Naive thymus-derived CD8-positive, alpha-beta T cell (primary cell): ENCODE data around the gene NR5A2. TPM values are rescaled to one million over a fixed set of nuclear protein-coding genes. Genes with fewer than 3 reads are reported as not detected.

ENCODE experiments used
- ATAC-seq, 2 donors: fragments of 150-1000 bp; cut with Tn5 transposase in 1 of 2; sonication (Bioruptor Pico), chemical (Tn5 transposase) in 1 of 2; 1 replicate in 1 of 2; 2 replicates in 1 of 2; pipeline ENCODE4 v1.10.0; 2021; ENCODE audit warnings: mild to moderate bottlenecking in 2 of 2, moderate library complexity in 2 of 2
- POLR2A ChIA-PET: fragments of 350-600 bp; sonication (Branson Sonifier 250); formaldehyde crosslinking; loops from one replicate; lab custom pipeline; 2021; ENCODE audit warnings: antibody characterized with exemption; lab: Charles Lee
- DNase-seq, 10 donors: peaks; one replicate each; pipeline versions ENCODE4 v3.0.0 to v3.0.0-alpha.2; 2020 to 2022
- H3K27ac Mint-ChIP-seq, 10 donors: one replicate each; pipeline ENCODE4 v1.8.0; 2020 to 2022; ENCODE audit warnings: mild to moderate bottlenecking in 10 of 10, mixed read lengths in 10 of 10, moderate library complexity in 4 of 10, inconsistent platforms in 1 of 10
- H3K27me3 Mint-ChIP-seq, 5 donors: one replicate each; pipeline ENCODE4 v1.8.0; 2021 to 2022; ENCODE audit warnings: mixed read lengths in 5 of 5
- H3K36me3 Mint-ChIP-seq, 3 donors: one replicate each; pipeline ENCODE4 v1.8.0; 2020 to 2022; ENCODE audit warnings: mixed read lengths in 3 of 3, mild to moderate bottlenecking in 2 of 3, inconsistent platforms in 1 of 3
- H3K4me1 Mint-ChIP-seq, 4 donors: one replicate each; pipeline ENCODE4 v1.8.0; 2021 to 2022; ENCODE audit warnings: mixed read lengths in 4 of 4
- H3K4me3 Mint-ChIP-seq, 10 donors: one replicate each; pipeline ENCODE4 v1.8.0; 2020 to 2022; ENCODE audit warnings: mild to moderate bottlenecking in 10 of 10, mixed read lengths in 10 of 10, moderate library complexity in 6 of 10, inconsistent platforms in 1 of 10
- H3K9me3 Mint-ChIP-seq, 9 donors: one replicate each; pipeline ENCODE4 v1.8.0; 2020 to 2022; ENCODE audit warnings: mixed read lengths in 9 of 9, mild to moderate bottlenecking in 3 of 9, inconsistent platforms in 1 of 9, moderate library complexity in 1 of 9
- polyA plus RNA-seq, 3 donors: library from polyadenylated mRNA; unstranded; fragments of 300-500 nt; fragmentation: Illumina TruSeq; gene quantifications; one replicate each; pipeline ENCODE4 v1.2.3, GENCODE V29; 2021
- total RNA-seq, 8 experiments: library from RNA in 2 of 8; stranded (reverse) in 2 of 8; gene quantifications; one replicate each; pipeline ENCODE4 v1.2.3 and lab custom pipeline; 2021 to 2026

The NR5A2 gene
- total and polyA plus RNA-seq, 5 experiments from 2014 or later = not detected

DNA sequence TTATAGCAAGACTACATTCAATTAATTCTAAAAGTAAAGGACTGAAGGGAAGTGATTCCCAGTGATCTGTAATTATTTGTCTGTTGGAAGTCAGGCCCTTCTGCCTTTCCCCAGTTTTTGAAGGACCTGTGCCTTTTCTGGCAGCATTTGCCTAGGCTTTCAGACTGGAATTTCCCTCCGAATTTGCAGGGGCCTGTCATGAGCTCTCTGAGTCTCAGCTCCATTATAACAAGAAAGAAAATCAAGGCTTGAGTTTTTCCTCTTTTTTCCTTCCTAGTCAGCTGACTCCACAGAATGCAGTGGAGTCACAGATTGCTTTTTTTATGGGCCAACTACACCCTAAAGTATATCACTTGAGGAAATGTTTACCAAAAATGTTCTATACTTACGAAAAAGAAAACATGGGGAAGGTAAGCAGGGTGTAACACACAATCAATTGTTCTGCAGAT, 1.1 kb downstream of the NR5A2 start:
- no peaks in the 10 kb centered on the region for H3K9me3 Mint-ChIP-seq
- H3K27me3 Mint-ChIP-seq = peaks cover 17 to 60% (median 47%) of the 10 kb centered on the region in 5 donors
- POLR2A ChIA-PET = interaction anchor here (0.7 to 1.2 kb wide), 2 partner anchors 236 to 381 kb away, joined by 3 read pairs; partner anchors contain the start of gene ZNF281
- no peak for DNase-seq
- H3K4me1 Mint-ChIP-seq = peaks cover 0 to 16% (median 8%) of the 10 kb centered on the region in 4 donors
- H3K36me3 Mint-ChIP-seq = no peaks in the 10 kb centered on the region
- H3K27ac Mint-ChIP-seq = peak overlapping the region in 1 of 10 donors; percentile 0
- ATAC-seq = no peak
- H3K4me3 Mint-ChIP-seq = peak overlapping the region; percentile 27 to 86 (median 66)

DNA sequence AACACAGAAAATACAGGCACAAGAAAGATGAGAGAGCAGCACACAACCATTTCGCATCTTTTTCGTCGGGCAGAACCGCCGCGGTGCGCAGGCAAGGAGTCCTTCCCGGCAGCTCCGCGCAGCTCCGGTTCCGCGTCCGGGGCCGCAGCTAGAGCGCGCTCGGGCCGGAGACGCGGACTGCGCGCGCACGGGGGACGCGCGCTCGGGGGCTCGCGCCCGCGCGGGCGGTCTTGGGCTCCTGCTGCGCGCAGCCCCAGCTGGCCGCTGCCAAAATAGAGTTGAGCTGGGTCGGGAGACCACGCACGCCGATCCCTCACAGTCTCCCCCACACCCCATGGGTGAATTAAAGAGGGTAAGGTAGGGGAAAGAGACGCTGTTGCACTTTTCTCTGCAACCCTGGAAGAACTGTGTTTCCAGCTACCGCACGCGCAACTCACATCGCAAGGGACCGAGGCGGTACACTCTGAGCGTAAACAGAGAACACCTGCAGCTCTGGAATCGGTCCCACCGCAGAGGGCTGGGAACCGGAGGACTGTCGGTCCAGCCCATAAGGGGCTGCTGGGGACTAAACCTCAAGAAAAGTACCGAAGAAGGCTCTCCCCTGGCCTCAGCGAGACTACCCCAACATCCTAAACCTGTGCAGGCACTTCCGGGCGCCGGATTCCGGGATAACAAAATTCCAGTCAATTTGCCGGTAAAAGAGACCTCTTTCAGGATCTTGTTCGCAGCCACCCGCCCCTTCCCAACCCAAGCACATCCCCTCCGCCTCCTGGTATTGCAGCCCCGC, 1.7 kb downstream of the NR5A2 start:
- peaks cover 17 to 54% (median 45%) of the 10 kb centered on the region in 5 donors for H3K27me3 Mint-ChIP-seq
- POLR2A ChIA-PET = interaction anchor here (1.2 kb wide), 1 partner anchor 381 kb away, joined by 3 read pairs; the partner anchor contains the start of gene ZNF281
- no peaks in the 10 kb centered on the region for H3K36me3 Mint-ChIP-seq
- no peak for DNase-seq
- peak in 1 of 2 donors; percentile 45 for ATAC-seq
- H3K27ac Mint-ChIP-seq = peak overlapping the region in 1 of 10 donors; percentile 0
- peak overlapping the region; percentile 33 to 86 (median 66) for H3K4me3 Mint-ChIP-seq
- H3K9me3 Mint-ChIP-seq = no peaks in the 10 kb centered on the region
- H3K4me1 Mint-ChIP-seq = peaks cover 0 to 16% (median 8%) of the 10 kb centered on the region in 4 donors

DNA sequence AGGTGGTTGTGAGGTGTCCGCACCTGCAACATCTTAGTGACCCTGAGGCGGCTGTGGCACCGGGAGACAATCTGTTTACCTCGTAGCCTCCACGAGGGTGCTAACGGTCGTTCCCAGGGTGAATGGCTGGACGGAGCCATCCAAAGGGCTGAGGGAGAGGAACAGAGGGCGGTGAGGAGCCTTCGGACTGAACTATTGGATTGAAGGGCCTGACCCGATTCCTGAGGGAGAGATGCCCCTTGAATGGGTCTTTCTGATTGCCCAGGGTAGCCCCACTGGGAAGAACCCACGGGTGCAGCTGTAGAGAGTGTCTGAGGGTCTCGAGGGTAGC, 2.3 kb downstream of the NR5A2 start:
- Mint-ChIP-seq H3K4me1 (peaks cover 0 to 16% (median 8%) of the 10 kb centered on the region in 4 donors), H3K27me3 (peaks cover 15 to 48% (median 43%) of the 10 kb centered on the region in 5 donors), H3K36me3 (no peaks in the 10 kb centered on the region), H3K9me3 (no peaks in the 10 kb centered on the region), H3K27ac (no peak overlapping the region), H3K4me3 (peak overlapping the region in 5 of 10 donors; percentile 20 to 65 (median 61))
- POLR2A ChIA-PET = no interaction called here
- DNase-seq (no peak), ATAC-seq (no peak)

DNA sequence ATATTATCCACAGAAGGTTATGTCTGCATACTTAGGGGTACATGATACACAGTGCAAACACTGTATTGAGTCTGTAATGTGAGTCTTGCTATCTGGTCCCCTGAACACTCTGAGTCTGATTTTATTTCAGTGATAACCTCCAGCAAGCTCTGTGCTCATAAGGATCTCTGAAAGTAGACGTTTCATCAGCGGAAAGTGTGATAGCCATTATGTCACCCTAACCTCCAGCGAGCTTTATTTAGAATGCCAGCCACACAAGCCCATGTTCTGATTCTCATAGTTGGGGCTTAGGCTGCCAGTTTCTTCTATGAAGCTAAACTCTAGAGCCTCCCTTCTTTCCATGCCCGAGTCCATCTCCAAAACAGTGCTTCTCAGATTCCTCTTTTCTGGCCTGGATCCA, 3.3 kb downstream of the NR5A2 start:
- POLR2A ChIA-PET = no interaction called here
- H3K4me1 Mint-ChIP-seq = peaks cover 0 to 17% (median 10%) of the 10 kb centered on the region in 4 donors

DNA sequence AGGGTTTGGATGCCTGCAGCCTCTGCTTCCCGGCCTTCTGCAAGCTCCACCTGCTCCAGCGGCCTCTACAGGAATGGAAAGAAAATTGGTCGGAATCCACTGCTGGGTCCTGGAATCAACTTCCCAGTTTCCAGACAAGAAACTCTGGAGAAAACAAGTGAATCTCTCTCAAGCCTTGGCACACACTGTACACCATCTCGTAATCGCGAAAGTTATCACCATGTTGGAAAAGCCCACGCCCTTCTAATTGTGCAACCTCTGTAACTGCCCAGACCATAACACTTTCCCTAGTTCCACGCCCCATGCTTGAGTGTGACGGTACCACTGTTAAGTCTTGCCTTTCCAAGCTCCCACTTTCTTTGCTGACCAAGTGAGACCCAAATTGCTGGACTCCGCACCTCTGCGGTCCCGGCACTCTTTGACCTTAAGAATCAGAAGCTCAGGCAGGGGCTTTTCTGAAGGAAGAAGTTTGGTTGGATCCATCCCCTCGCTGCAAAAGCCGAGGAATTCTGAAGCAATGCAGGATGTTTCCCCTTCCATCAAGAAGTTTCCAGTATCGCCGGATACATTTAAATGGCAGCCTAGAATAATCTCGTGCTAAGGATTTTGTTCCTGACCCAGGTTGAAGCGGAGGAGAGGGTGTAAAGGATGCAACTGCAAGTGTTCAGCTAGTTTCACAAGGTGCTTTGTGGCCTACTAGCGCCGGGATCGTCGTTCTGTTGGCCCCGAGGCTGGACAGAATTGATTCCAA, 6.2 kb downstream of the NR5A2 start:
- H3K36me3 Mint-ChIP-seq = no peaks in the 10 kb centered on the region
- H3K4me1 Mint-ChIP-seq = peaks cover 8 to 30% (median 18%) of the 10 kb centered on the region in 4 donors
- no peak for DNase-seq

More for the DNA sequence above, 3.3 kb downstream of the NR5A2 start:
- DNase-seq (no peak), ATAC-seq (no peak)
- peaks cover 15 to 42% (median 36%) of the 10 kb centered on the region in 5 donors for H3K27me3 Mint-ChIP-seq
- no peak overlapping the region for H3K4me3 Mint-ChIP-seq
- H3K36me3 Mint-ChIP-seq = no peaks in the 10 kb centered on the region
- H3K9me3 Mint-ChIP-seq = no peaks in the 10 kb centered on the region
- no peak overlapping the region for H3K27ac Mint-ChIP-seq

DNA sequence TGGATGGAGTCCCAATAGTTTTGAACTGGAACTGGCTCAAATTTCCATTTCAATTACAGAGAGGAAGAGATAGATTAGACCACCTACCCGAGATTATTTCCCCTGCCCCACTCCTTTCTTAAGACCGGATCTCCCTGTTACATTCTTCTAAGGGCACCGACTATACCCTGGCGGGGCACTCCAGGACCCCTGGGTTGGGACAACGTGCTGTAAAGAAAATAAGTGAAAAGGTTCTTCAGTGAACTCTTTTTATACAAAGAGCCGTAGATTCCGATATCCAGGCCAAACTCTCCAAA, 6.7 kb downstream of the NR5A2 start:
- Mint-ChIP-seq H3K27ac (no peak overlapping the region), H3K4me1 (peaks cover 6 to 29% (median 21%) of the 10 kb centered on the region in 4 donors), H3K4me3 (no peak overlapping the region), H3K9me3 (no peaks in the 10 kb centered on the region), H3K36me3 (no peaks in the 10 kb centered on the region), H3K27me3 (peaks cover 21 to 46% (median 23%) of the 10 kb centered on the region in 5 donors)
- POLR2A ChIA-PET = no interaction called here
- DNase-seq (no peak), ATAC-seq (no peak)

More for the DNA sequence above, 6.2 kb downstream of the NR5A2 start:
- H3K9me3 Mint-ChIP-seq = no peaks in the 10 kb centered on the region
- H3K27me3 Mint-ChIP-seq = peaks cover 23 to 49% (median 28%) of the 10 kb centered on the region in 5 donors
- no peak for ATAC-seq
- no peak overlapping the region for H3K27ac Mint-ChIP-seq
- no peak overlapping the region for H3K4me3 Mint-ChIP-seq
- POLR2A ChIA-PET = no interaction called here

DNA sequence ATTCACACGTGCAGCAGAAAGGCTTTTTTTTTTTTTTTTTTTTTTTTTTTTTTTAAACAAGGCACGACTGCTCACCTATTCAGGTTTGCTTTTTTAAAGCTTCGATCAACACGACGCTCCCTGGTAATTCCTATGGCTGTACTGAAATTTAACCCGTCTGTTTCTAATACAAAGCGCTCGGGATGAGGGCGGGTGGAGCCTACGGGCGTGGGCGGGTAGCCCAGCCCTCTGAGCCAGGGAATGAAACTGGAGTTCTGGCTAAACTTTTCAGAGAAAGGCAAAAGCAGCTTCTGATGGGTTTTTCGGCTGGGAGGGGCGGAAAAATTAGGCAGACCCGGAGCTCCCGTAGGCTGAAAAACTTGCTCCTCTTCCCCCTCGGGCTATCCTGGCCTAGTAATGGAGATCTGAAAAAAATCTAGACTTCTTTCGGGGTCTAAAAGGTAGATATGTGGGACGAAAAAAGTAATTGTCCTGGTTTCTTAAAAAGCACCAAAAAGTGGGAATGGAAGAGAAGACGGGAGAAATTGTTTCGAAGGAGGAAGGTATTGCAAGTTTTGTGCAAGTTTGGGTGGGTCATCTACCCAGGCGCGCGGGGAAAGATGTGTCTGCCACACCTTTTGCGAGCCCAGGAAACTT, 7.4 kb downstream of the NR5A2 start:
- Mint-ChIP-seq H3K4me1 (peaks cover 8 to 23% (median 22%) of the 10 kb centered on the region in 4 donors), H3K36me3 (no peaks in the 10 kb centered on the region), H3K27me3 (peaks cover 16 to 44% (median 23%) of the 10 kb centered on the region in 5 donors), H3K27ac (no peak overlapping the region), H3K4me3 (no peak overlapping the region), H3K9me3 (peaks cover 0 to under 1% (median 0%) of the 10 kb centered on the region in 9 donors)
- POLR2A ChIA-PET = no interaction called here
- DNase-seq = no peak
- no peak for ATAC-seq

DNA sequence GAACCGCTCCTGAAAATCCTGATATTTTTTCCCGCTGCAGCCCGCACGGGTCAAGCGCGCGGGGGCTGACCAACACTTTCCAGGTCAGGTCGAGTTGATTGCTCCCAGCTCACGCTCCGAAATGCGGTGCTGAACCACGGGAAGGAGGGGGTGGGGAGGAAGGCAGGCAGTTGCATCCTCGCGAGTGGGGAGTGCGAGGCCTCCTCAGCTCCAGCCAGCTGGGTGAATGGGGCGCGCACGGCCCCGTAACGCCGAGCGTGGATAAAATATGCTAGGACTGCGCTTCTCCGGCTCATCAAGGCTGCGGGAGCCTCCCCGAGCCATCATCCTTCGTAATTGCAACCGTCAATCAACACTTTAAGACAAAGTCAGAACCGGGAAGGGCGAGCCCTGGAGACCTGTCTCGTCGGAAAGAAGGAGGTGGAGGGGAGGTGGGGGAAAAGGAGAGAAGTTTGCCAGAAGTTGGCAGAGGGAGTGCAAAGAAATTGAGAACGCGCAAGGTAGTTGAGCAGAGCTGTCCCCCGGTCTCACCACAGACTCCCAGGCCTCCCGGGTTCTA, 8.0 kb downstream of the NR5A2 start:
- peaks cover 0 to 2% (median 0%) of the 10 kb centered on the region in 9 donors for H3K9me3 Mint-ChIP-seq
- H3K27ac Mint-ChIP-seq = no peak overlapping the region

DNA sequence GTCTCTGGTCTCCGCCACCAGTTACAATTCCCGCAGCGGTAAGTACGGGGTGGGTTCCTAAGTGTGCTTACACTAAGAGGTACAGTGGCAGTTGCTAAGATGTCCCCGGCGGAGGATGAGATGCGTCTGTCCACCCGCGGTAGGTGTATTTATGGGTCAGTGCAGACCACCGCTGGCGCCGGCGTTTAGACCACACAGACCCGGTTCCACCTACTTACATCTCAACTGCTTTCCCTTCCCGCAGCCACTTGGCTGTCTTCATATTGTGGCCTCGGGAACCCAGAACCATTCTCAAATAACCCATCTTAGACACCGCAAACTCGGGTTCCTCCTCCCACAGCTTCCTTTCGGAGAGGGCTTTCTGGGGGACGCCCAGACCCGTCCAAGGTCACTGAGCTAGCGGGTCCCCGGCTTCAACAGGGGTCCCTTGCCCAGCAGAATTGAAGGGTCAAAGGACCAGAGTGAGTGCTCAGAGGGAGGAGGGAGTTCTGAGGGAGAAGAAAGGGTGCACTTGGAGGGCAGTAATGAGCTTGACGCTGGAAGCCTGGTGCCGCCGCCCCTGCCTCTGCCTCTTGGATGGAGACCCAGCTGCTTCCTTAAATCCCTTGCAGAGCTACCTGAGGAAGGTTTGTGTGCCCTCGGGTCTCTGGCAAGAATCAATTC, 8.6 kb downstream of the NR5A2 start:
- POLR2A ChIA-PET = no interaction called here
- DNase-seq (no peak), ATAC-seq (no peak)
- no peak overlapping the region for H3K27ac Mint-ChIP-seq
- H3K4me3 Mint-ChIP-seq = peak overlapping the region in 4 of 10 donors; percentile 4 to 31 (median 25)
- H3K4me1 Mint-ChIP-seq = peaks cover 12 to 33% (median 28%) of the 10 kb centered on the region in 4 donors
- no peaks in the 10 kb centered on the region for H3K36me3 Mint-ChIP-seq
- H3K27me3 Mint-ChIP-seq = peaks cover 4 to 47% (median 30%) of the 10 kb centered on the region in 5 donors
- peaks cover 0 to 2% (median 0%) of the 10 kb centered on the region in 9 donors for H3K9me3 Mint-ChIP-seq

More for the DNA sequence above, 8.0 kb downstream of the NR5A2 start:
- Mint-ChIP-seq H3K4me3 (peak overlapping the region in 2 of 10 donors; percentile 24 to 36), H3K27me3 (peaks cover 10 to 48% (median 29%) of the 10 kb centered on the region in 5 donors), H3K36me3 (no peaks in the 10 kb centered on the region), H3K4me1 (peaks cover 11 to 27% (median 25%) of the 10 kb centered on the region in 4 donors)
- no peak for ATAC-seq
- DNase-seq = no peak
- POLR2A ChIA-PET = no interaction called here

DNA sequence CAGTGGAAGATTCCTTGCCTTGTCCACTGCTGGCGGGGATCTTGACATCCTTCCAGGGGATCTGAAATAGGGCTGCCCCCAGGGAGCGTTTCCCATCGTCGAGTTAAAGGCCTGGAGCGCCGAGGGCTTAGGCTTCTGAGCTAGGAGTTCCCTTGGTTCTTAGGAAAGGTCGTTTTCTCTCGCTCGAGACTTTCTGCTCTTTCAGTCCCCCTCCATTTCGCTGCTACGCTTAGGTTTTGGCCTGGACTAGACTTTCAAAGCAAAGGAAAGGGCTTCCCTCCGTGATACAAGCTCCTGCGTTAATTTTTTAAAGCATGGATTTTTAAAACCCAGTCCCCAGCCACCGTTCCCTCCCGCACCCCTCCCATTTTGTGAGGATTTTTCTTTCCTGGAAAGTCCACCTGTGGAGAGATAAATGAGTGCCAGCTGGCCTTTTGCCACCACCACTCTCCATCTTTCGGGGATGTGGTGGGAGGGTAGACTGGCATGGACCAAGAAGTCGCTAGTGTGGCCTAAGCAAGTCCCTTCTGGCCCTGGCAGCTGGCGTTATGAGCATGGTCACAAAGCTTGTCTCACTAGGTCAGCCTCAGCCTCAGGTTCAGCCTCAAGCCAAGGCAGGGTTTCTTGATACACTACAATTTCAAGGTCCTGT, 9.2 kb downstream of the NR5A2 start:
- ATAC-seq = no peak
- Mint-ChIP-seq H3K27ac (no peak overlapping the region), H3K9me3 (peaks cover 0 to 2% (median 0%) of the 10 kb centered on the region in 9 donors), H3K4me3 (peak overlapping the region in 5 of 10 donors; percentile 4 to 41 (median 31)), H3K27me3 (peaks cover 0 to 51% (median 32%) of the 10 kb centered on the region in 5 donors), H3K36me3 (no peaks in the 10 kb centered on the region), H3K4me1 (peaks cover 12 to 36% (median 33%) of the 10 kb centered on the region in 4 donors)
- POLR2A ChIA-PET = no interaction called here
- no peak for DNase-seq

DNA sequence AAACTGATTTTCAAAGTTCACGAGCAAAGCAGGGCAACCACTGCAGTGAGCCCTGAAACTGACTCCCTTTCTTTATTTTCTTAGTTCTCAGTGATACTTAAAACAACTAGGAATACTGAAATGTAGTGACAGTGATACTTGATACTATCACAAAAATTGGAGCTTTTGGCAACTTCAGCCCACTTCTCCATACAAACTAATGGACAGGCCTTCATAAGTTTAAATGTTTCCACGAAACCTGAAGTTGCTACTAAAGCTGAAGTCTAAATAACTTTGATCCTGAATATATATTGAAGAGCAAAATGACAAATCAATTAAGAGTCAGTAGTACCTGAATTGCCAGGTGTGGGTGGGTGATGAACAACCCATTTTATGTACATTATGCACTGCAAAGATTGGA, 10.0 kb downstream of the NR5A2 start:
- Mint-ChIP-seq H3K4me1 (peaks cover 12 to 41% (median 37%) of the 10 kb centered on the region in 4 donors), H3K4me3 (peak overlapping the region in 4 of 10 donors; percentile 19 to 56 (median 30)), H3K27ac (peak overlapping the region in 1 of 10 donors; percentile 30), H3K27me3 (peaks cover 3 to 45% (median 30%) of the 10 kb centered on the region in 5 donors), H3K9me3 (peaks cover 0 to 2% (median 0%) of the 10 kb centered on the region in 9 donors), H3K36me3 (no peaks in the 10 kb centered on the region)
- DNase-seq = no peak
- no peak for ATAC-seq
- POLR2A ChIA-PET = no interaction called here
